IPS DF 6.9 (cell line): ENCODE results near the gene HS6ST3.

ENCODE experiments used
- DNase-seq: peaks from one replicate; pipeline ENCODE4 v3.0.0-alpha.2; 2013; ENCODE audit warnings: low read depth, low spot score
- H3K27ac ChIP-seq: one replicate; pipeline ENCODE4 v1.5.1; 2013; ENCODE audit warnings: low read length, control low read depth
- H3K27me3 ChIP-seq: 2 replicates; pipeline ENCODE4 v1.6.1; 2013; ENCODE audit warnings: mild to moderate bottlenecking, low read length; ENCODE audit not compliant: control insufficient read depth, insufficient read depth
- H3K36me3 ChIP-seq: 2 replicates; pipeline ENCODE4 v1.6.1; 2013; ENCODE audit warnings: low read length; ENCODE audit not compliant: control insufficient read depth, insufficient read depth
- H3K4me1 ChIP-seq: 2 replicates; pipeline ENCODE4 v1.6.1; 2013; ENCODE audit warnings: low read length; ENCODE audit not compliant: control insufficient read depth, insufficient read depth
- H3K4me3 ChIP-seq: 2 replicates; pipeline ENCODE4 v1.5.1; 2013; ENCODE audit warnings: mild to moderate bottlenecking, low read length
- H3K9me3 ChIP-seq: 2 replicates; pipeline ENCODE4 v1.6.1; 2013; ENCODE audit warnings: low read length, inconsistent platforms; ENCODE audit not compliant: control insufficient read depth, insufficient read depth
- WGBS: extraction: QIAGEN DNeasy Blood & Tissue Kit; methylation state at CpG from one replicate; pipeline ENCODE4 v1.1.7; 2013; ENCODE audit warnings: mixed read lengths, missing lambda C conversion rate; ENCODE audit not compliant: insufficient read length, insufficient coverage; 5-methylcytosine and 5-hydroxymethylcytosine counted together

The HS6ST3 gene

GRCh38 chr13:96551546-96551945 lies 461.6 kb downstream of the HS6ST3 start:
- Histone ChIP-seq H3K4me3 (no peak overlapping the region), H3K27me3 (no peaks in the 10 kb centered on the region), H3K4me1 (no peaks in the 10 kb centered on the region), H3K36me3 (no peaks in the 10 kb centered on the region), H3K27ac (no peak overlapping the region), H3K9me3 (no peaks in the 10 kb centered on the region)
- DNase-seq: no peak
- no CpG with 5 or more reads among the region's 5 CpGs for WGBS

DNA sequence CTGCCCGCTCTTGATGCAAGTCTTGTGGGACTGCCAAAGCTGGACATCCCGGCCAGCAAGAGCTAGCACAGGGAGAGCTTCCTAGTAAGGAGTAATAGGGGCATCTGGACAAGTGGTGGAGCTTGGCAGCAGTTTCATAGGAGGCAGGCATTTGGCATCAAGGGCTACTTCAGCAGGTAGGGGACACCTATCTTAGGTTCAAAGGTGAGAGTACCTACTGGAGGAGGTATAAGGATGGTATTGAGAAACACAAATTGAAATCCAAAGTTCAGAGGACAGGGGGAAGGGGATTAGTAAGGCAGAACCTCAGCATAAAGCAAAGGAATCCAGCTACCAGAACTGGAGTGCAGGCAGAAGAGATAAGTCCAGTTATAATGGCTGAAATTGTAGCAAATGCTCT lies 462.7 kb downstream of the HS6ST3 start:
- Histone ChIP-seq H3K4me1 (no peaks in the 10 kb centered on the region), H3K27ac (no peak overlapping the region), H3K9me3 (no peaks in the 10 kb centered on the region), H3K36me3 (no peaks in the 10 kb centered on the region), H3K4me3 (no peak overlapping the region), H3K27me3 (no peaks in the 10 kb centered on the region)
- DNase-seq: no peak
- no CpG with 5 or more reads among the region's 2 CpGs for WGBS

DNA sequence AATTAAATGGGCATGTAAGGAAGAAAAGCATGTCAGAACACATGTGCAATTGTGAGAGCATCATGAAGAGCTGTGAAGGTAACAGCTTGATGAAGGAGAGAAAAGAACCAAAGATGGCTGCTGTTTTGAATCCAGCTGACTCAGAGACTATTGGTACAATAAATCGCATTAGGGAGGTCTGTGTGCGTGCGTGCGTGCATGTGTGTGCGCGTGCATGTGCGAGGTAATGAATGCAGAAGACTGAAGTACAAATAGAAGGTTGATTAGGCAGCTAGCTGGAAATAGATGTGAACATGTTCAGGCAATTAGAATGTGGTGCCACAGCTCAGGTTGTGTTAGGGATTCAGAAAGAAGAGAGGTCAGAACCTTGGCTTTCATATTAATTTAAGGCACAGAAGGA lies 463.9 kb downstream of the HS6ST3 start:
- no peak for DNase-seq
- H3K9me3 ChIP-seq: no peaks in the 10 kb centered on the region
- no peaks in the 10 kb centered on the region for H3K36me3 ChIP-seq
- no peak overlapping the region for H3K4me3 ChIP-seq
- WGBS: no CpG with 5 or more reads among the region's 7 CpGs
- H3K27me3 ChIP-seq: no peaks in the 10 kb centered on the region
- no peaks in the 10 kb centered on the region for H3K4me1 ChIP-seq
- H3K27ac ChIP-seq: no peak overlapping the region

DNA sequence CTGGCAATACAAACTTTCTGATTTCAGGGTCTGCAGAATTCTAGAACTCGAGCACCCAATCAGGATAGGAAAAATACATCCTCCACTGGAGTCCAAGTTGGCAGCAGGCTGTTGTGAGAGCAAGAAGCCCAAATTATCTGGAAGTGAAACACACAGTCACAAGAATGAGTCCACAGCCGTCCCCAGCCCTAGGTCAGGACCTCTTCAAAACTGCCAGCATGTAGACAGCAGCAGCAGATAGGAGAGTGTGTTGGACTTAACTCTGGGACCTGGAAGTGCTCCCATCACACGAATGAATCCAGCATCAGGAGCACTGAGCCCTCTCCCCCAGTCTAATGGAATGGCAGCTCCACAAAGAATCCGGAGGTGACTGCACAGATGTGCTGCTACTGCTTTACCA lies 483.7 kb downstream of the HS6ST3 start:
- no peak for DNase-seq
- H3K4me1 ChIP-seq: no peaks in the 10 kb centered on the region
- no peak overlapping the region for H3K27ac ChIP-seq
- H3K4me3 ChIP-seq: no peak overlapping the region
- no peaks in the 10 kb centered on the region for H3K9me3 ChIP-seq
- no peaks in the 10 kb centered on the region for H3K27me3 ChIP-seq
- no peaks in the 10 kb centered on the region for H3K36me3 ChIP-seq
- no CpG with 5 or more reads among the region's 4 CpGs for whole genome bisulfite sequencing

DNA sequence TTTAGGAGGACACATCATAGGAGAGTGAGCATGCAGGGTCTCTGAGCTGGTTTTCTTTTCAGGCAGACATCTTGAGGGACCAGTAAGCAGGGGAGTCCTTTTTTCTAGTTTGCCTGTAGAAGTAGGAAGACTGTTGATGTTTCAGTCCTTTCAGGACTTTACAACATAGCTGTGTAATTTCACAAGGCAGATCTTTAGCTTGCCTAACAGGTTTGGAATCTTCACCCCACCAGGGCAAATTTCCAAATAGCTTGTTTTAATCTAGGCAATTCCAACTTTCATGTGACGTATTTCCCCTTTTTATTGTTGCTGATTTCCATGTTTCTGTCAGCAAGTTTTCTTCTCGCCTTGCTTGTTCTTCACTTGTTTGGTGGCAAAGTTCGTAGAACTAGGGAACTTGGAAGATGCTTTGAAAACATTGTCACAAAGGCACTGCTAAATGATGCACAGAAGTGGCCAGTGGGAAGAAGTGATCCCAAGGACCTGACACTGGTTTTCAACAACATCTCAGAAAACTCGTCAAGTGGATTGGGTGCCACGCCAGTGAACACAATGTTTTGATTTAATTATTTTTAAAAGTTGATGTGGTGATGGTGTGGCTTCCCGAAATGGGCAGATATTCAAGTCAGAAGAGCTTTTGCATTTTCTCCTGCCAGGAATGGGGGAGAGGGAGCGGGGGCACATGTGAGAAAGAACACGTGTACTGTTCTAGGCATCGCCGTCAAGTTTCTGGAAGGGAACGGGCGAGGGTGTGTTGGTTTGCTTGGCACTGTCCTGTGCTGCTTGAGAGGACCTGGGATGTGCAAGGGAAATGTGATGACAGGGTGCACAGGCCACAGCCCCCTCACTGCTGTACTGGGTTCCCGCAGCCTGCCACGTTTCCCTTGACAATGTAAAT lies 485.8 kb downstream of the HS6ST3 start:
- no peak overlapping the region for H3K27ac ChIP-seq
- DNase-seq: no peak
- H3K9me3 ChIP-seq: no peaks in the 10 kb centered on the region
- no peak overlapping the region for H3K4me3 ChIP-seq
- WGBS: no CpG with 5 or more reads among the region's 14 CpGs
- H3K27me3 ChIP-seq: no peaks in the 10 kb centered on the region
- no peaks in the 10 kb centered on the region for H3K4me1 ChIP-seq
- H3K36me3 ChIP-seq: no peaks in the 10 kb centered on the region

DNA sequence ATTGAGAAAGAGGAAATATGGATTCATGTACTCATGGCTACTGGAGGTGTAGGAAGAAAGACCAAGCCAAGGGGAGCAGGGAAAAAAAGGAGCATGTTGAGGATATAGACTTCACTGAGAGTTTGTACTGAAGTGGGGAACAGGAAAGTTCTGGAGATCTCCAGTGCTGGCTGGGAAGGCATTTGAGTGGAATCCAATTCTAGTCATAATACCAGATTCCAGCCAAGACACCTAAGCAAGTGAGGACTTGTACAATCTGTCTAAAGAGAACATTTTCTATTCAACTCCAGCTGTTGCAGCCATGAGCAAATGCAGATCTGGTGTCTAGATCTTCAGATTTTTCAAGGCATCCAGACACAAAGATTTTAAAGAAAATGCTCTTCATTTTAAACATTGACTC lies 491.8 kb downstream of the HS6ST3 start:
- Histone ChIP-seq H3K9me3 (no peaks in the 10 kb centered on the region), H3K4me1 (no peaks in the 10 kb centered on the region), H3K36me3 (no peaks in the 10 kb centered on the region), H3K27ac (no peak overlapping the region), H3K4me3 (no peak overlapping the region), H3K27me3 (no peaks in the 10 kb centered on the region)
- no peak for DNase-seq

- Histone ChIP-seq H3K27me3 (no peaks in the 10 kb centered on the region), H3K4me1 (no peaks in the 10 kb centered on the region), H3K9me3 (no peaks in the 10 kb centered on the region), H3K36me3 (no peaks in the 10 kb centered on the region), H3K27ac (no peak overlapping the region), H3K4me3 (no peak overlapping the region)
- no peak for DNase-seq
- no CpG with 5 or more reads among the region's 1 CpG for WGBS
These were observed 525.3 kb downstream of the HS6ST3 start for GRCh38 chr13:96615252-96615651.

GRCh38 chr13:96617528-96617927 lies 527.6 kb downstream of the HS6ST3 start:
- no peaks in the 10 kb centered on the region for H3K36me3 ChIP-seq
- no peaks in the 10 kb centered on the region for H3K4me1 ChIP-seq
- H3K9me3 ChIP-seq: no peaks in the 10 kb centered on the region
- WGBS: no CpG with 5 or more reads among the region's 2 CpGs
- H3K4me3 ChIP-seq: no peak overlapping the region
- no peak for DNase-seq
- H3K27ac ChIP-seq: no peak overlapping the region
- H3K27me3 ChIP-seq: no peaks in the 10 kb centered on the region

DNA sequence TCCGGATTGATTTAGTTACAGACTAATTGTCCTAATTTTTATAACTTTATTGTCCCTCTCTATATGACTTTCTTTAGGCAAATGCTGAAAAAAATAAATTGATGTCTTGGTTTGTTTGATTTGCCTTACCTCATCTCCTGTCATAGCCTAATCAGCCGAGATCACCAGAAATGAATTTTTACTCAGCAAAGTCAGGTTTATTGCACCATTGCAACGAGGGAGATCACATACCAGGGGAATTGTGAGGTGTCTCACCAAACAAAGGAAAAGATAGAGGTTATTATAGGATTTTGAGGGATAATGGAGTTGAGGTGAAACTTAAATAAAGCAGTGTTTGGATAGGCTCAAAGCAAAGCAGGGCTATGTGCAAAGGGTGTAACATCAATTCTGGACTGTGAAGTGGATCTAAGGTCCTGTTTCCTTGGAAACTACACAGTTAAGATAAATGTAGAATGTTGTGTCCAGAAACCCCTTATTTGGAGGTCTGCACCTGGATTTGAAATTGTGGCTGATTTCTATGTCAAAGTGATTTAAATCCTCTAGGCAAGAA lies 531.8 kb downstream of the HS6ST3 start:
- Histone ChIP-seq H3K4me1 (no peaks in the 10 kb centered on the region), H3K9me3 (no peaks in the 10 kb centered on the region), H3K27ac (no peak overlapping the region), H3K27me3 (no peaks in the 10 kb centered on the region), H3K36me3 (no peaks in the 10 kb centered on the region), H3K4me3 (no peak overlapping the region)
- DNase-seq: no peak
- no CpG with 5 or more reads among the region's 3 CpGs for WGBS

- no peak overlapping the region for H3K4me3 ChIP-seq
- H3K36me3 ChIP-seq: no peaks in the 10 kb centered on the region
- no CpG with 5 or more reads among the region's 2 CpGs for WGBS
- DNase-seq: no peak
- H3K27ac ChIP-seq: no peak overlapping the region
- H3K4me1 ChIP-seq: no peaks in the 10 kb centered on the region
- no peaks in the 10 kb centered on the region for H3K27me3 ChIP-seq
- no peaks in the 10 kb centered on the region for H3K9me3 ChIP-seq
These were observed 539.4 kb downstream of the HS6ST3 start for GRCh38 chr13:96629331-96629730.
